ENCODE measurements around the gene PACS1.
"Not testable (repeated sequence)": the region's sequence is repeated elsewhere in the genome, so short reads cannot be mapped to it uniquely, and the experiment has no call there.

The PACS1 gene

DNA sequence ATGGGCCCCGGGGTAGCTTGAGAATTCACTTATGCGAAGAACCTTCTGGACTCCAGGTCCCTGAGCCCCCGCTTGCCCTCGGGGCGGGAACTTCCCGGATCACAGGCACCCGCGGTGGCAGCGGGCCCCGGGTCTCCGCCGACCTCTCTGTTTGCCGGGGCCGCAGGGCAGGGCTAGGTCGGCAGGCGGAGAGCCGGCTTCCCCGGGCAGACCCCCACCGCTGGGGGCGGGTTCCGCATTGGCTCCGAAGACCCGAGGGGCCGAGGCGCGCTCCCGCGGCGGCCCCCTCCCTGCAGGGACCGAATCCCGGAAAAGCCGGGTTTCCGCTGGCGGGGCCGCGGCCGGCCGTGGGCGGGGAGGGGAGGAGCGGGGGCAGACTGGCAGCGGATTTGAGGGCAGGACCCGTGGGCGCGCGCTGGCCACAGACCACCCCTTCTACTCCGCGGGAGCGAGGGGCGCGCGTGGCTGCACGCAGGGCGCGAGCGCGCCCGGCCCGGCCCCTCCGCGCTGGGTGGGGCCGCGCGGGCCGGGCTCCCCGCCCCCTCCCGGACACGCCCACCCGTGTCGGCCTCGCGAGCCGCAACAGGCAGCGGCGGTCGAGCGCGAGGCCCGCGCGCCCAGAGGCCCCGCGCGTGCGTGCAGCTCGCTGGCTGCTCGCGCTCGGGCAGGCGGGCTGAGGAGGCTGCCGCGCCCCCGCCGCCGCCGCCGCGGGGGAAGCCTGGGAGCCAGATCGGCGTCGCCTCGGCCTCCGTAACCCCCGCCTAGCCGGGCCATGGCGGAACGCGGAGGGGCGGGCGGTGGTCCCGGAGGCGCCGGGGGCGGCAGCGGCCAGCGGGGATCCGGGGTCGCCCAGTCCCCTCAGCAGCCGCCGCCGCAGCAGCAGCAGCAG lies at the start of gene PACS1:
TSS of gene PACS1 (plus strand) at position 558 of the 889 bp plus-strand sequence. CDS start at position 773, 215 bp downstream.
- no peak for DNase-seq

DNA sequence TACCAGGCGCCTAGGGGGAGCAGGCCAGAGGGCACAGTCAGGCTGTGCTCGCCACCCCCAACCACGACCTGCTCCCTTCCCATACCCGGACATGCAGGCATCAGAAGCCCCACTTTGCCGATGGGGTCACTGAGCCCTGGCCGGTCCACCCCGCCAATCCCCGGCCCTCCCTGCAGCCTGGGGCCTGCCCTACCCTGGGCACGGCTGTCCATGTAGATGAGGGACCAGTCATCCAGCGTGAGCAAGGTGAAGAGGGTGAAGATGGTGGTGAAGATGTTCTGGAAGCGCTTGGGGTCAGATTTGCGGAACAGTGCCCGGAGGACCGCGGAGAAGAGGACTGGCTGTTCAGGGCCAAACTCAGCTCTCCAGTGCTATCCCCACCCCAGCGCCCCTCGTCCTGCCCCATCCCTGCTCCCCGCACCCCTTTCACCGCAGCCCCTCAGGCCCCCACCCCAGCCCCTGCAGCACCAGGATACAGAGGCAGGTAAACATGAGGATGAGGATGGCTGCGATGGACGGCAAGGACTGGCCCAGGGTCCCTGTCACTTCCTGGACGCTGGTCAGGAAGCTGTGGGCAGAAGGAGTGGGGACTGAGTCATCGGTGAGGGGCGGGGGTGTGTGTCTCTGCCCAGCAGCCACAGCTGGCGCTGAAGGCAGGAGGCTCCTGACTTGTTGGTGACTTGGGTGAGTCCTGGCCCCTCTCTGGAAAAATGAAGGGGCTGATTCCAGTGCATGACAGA lies 49.3 kb upstream of the PACS1 start:
- DNase-seq = no peak

- peak; percentile 43 for DNase-seq
Observed at GRCh38 chr11:66022401-66023185, 47.5 kb upstream of the PACS1 start.

GRCh38 chr11:66023186-66023440 lies 47.0 kb upstream of the PACS1 start:
- DNase-seq = not testable (repeated sequence)

- no peak for DNase-seq
Observed at GRCh38 chr11:66026017-66026529, 44.0 kb upstream of the PACS1 start, which contains the start of gene CATSPER1. Gene CATSPER1, minus strand, starts transcription at chr11:66026479. Its CDS starts 100 bp downstream, at chr11:66026379.

DNA sequence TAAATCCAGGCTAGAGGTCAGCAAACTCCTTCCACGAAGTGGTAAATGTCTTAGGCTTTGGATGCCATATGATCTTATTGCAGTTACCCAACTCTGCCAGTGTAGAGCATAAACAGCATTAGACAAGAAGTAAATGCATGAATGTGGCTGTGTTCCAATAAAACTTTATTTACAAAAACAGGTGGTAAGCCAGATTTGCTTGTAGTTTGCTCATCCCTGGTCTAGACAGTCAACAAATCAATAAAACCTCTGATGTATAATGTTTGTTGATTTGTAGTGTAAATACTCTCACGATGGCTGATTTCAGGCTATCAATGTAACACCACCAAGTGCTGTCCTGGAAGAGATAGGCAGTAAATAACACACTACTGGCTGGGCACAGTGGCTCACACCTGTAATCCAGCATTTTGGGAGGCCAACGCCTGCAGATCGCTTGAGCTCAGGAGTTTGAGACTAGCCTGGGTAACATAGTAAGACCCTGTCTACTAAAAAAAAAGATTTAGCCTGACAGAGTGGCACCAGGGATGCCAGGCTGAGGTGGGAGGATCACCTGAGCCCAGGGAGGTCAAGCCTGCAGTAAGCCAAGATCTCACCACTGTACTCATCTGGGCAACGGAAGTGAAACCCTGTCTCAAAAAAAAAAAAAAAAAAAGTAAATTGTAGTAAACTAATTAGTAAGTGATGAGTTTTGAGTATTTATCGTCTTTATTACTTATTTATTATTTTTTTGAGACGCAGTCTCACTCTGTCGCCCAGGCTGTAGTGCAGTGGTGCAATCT lies 36.9 kb upstream of the PACS1 start:
- no peak for DNase-seq

DNA sequence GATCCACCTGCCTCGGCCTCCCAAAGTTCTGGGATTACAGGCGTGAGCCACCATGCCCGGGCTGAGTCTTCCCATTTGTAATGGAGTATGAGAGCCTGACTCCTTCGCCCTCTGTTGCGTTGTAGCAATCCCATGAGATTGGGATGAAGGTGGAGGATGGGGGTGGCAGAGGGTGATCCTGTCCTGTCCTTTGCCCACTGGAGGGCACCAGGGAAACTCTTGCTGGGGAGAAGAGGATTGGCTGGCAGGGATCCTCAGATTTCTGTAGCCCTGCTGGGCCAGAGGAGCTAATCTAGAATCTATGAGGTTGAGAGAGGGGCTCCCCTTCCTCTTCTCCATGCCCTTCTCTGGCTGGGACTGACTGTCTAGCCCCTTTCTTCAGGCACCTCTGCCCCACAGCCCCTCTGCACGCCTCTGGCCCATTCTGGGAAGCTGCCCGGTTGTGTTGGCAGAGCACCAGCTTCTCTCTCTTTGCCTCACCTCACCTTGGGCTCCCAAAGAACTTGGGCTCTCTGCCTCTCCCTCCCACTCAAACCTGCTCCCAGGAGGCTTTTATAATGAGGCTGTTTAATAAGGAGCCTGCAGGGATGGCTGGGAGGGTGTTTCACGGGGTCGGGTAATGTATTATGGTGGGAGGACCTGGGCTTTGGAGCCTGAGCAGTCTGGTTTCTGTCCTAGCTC lies 34.3 kb upstream of the PACS1 start:
- DNase-seq = no peak

DNA sequence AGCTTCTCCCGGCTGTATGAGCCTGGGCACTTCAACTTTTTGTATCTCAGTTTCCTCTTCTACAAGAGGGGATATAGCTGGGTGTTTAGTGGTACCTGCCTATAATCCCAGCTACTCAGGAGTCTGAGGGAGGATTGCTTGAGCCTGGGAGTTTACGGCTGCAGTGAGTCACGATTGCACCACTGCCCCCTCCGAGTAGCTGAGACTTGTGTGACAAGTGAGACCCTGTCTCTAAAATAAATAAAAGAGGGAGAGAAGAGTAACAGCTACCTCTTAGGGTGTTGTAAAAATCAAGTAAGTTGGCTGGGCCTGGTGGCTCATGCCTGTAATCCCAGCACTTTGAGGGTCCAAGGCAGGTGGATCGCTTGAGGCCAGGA lies 33.8 kb upstream of the PACS1 start:
- DNase-seq = no peak

GRCh38 chr11:66037327-66037726 lies 32.7 kb upstream of the PACS1 start:
- DNase-seq = no peak

DNA sequence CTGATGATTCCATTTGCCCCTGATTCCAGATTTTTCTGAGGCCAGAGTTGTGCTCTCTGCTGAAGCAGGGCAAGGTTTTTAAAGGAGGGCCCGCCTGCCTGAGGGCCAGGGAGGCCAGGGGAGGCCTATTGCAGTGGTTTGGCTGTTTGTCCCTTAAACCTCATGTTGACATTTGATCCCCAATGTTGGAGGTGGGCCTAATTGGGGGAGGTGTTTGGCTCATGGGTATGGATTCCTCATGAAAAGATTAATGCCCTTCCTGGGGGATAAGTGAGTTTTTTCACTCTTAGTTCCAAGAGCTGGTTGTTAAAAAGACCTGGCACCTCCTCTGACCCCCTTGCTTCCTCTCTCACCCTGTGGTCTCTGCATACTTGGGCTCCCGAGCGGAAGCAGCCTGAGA lies 30.3 kb upstream of the PACS1 start:
- no peak for DNase-seq

DNA sequence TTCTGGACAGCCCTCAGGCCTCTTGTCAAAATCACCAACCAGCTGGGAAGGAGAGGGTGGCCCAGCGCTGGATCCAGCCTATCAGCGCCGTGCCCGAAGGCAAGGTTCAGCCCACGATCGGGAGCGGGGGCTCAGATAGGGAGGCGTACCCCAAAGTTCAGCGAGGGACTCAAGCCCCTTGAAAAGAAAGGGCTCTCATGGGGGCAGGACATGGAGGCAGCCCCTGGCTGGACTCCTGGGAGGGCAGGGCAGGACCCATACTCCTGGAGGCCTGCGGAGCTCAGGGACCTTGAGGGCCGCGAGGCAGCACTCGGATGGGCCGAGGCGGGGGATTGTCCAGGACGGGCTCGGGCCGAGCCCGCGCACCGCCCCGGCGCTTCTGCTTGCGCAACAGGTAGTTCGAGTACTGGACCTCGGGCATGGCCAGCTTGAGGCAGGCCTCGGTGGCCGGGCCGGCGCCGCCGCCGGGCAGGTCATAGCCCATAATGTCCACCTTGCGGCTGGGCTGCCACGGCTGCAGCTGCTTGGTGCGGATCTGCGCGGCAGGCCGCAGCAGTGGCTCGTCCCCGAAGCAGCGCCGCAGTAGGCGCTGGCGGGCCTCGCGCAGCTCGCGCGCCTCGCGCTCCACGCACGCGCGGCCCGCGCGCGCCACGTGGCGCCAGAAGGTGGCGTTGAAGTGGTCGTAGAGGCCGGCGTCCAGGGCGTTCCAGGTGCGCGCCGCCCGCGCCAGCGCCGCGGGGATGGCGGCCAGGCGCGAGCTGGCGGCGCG lies 27.7 kb upstream of the PACS1 start:
- no peak for DNase-seq

GRCh38 chr11:66042996-66043906 lies 26.8 kb upstream of the PACS1 start:
- DNase-seq = no peak

GRCh38 chr11:66044757-66045156 lies 25.3 kb upstream of the PACS1 start:
- DNase-seq = no peak

GRCh38 chr11:66045177-66045639 lies 24.9 kb upstream of the PACS1 start:
- peak; percentile 59 for DNase-seq

DNA sequence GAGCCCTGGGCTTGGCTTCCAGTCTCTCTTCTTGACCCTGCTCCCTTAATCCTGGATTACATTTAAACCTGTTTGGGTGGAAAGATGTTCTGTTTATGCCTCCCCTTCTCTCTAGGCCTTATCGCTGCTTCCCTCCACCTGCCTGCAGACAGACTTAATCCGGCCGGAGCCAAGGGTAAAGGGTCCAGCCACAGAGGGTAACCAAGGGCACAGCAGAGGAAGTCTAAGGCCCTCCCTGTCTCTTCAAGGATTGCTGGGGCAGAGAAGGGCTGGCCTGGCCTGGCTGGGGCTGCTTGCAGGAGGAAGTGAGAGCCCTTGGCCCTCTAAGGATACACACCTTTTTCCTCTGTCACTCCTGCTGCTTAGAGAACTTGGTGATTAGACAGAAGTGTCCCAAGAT lies 23.2 kb upstream of the PACS1 start:
- no peak for DNase-seq

- no peak for DNase-seq
Observed at GRCh38 chr11:66047541-66048365, 22.3 kb upstream of the PACS1 start.

DNA sequence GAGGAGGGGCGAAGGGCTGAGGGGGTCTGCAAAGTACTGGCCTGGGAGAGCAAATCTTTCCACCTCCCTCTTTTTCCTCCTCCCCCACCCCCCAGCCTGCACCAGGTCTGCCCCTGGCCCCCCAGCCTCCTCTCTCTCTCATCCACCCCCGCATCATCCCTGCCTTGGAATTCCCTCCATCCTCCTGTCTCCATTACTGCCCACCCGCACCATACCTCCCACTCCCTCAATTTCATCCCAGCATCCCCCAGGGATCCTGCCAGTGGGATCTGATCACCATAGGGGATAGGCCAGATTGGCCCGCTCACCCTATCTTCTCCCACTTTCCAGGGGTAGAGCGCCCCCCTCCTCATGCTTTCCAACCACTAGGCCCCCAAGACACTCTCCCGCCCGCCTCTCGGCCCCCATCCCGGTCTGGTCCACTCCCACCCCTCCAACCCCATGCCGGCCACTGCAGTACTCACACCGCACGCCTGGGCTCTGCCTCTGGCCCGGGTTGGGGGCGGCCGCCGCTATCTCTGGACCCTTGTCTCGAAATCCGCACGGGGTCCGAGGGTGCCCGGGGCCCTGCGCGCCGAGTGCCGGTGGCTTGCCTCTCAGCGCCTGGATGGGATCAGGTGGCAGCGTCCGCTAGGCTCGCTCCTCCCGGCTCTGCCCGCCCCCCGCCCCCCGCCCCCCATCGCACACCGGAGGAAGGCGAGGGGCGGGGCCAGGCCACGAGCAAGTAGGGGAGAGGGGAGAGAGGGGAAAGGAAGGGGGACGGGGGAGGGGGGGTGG lies 21.3 kb upstream of the PACS1 start, which contains the start of gene GAL3ST3:
TSS of gene GAL3ST3 (minus strand) at position 615 of the 777 bp plus-strand sequence. CDS start 3,746 bp downstream, outside the sequence.
- DNase-seq = no peak

Measured in NCI-H510A (cell line).